ENCODE measurements around the gene HSD17B1. TPM values are rescaled to one million over a fixed set of nuclear protein-coding genes. Genes with fewer than 3 reads are reported as not detected.
A peak's percentile ranks its signal among the peaks of the same experiment; 100 is the strongest.

HSD17B1 gene
- total RNA-seq, 1 donor from 2014 or later: 1.2 TPM

DNA sequence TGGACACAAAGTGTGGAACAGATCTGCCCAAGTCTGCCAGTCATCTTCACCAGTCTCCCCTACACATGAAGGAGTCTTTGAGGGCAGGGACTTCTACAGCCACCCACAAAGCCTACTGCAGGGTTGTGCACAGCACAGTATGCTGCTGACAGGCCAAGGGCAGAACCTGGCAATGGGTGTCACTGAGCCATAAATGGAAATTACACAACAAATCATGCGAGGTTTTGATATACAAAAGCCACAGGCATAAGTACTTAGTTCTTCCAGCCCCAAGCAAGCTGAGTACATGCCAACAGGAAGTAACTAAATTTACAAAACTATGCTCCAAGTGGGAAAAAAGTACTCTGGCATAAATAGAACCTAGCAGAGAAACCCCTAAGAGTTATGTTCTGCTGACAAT, 32.6 kb downstream of the HSD17B1 start:
- DNase-seq (no peak), ATAC-seq (ENCODE audit: low read depth) (no peak)
- Mint-ChIP-seq H3K27me3 (no peaks in the 10 kb centered on the region), H3K4me1 (peaks cover 31% of the 10 kb centered on the region), H3K4me3 (no peak overlapping the region), H3K9me3 (no peaks in the 10 kb centered on the region), H3K36me3 (ENCODE audit: low read depth) (peaks cover 93% of the 10 kb centered on the region), H3K27ac (peak overlapping the region; percentile 46)
- TF ChIP-seq, protein P1, sequence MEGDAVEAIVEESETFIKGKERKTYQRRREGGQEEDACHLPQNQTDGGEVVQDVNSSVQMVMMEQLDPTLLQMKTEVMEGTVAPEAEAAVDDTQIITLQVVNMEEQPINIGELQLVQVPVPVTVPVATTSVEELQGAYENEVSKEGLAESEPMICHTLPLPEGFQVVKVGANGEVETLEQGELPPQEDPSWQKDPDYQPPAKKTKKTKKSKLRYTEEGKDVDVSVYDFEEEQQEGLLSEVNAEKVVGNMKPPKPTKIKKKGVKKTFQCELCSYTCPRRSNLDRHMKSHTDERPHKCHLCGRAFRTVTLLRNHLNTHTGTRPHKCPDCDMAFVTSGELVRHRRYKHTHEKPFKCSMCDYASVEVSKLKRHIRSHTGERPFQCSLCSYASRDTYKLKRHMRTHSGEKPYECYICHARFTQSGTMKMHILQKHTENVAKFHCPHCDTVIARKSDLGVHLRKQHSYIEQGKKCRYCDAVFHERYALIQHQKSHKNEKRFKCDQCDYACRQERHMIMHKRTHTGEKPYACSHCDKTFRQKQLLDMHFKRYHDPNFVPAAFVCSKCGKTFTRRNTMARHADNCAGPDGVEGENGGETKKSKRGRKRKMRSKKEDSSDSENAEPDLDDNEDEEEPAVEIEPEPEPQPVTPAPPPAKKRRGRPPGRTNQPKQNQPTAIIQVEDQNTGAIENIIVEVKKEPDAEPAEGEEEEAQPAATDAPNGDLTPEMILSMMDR (IDR thresholded peaks at IDR 0.05): no peak
- intact Hi-C loops (cut with micrococcal nuclease): no loop called here
- CTCF ChIA-PET: interaction anchor here (1.4 kb wide), 1 partner anchor 93 kb away, joined by 3 read pairs; no protein-coding TSS in a partner anchor
- POLR2A ChIA-PET: interaction anchor here (1.5 kb wide), 1 partner anchor 18 kb away, joined by 3 read pairs; the partner anchor contains the start of gene MLX

DNA sequence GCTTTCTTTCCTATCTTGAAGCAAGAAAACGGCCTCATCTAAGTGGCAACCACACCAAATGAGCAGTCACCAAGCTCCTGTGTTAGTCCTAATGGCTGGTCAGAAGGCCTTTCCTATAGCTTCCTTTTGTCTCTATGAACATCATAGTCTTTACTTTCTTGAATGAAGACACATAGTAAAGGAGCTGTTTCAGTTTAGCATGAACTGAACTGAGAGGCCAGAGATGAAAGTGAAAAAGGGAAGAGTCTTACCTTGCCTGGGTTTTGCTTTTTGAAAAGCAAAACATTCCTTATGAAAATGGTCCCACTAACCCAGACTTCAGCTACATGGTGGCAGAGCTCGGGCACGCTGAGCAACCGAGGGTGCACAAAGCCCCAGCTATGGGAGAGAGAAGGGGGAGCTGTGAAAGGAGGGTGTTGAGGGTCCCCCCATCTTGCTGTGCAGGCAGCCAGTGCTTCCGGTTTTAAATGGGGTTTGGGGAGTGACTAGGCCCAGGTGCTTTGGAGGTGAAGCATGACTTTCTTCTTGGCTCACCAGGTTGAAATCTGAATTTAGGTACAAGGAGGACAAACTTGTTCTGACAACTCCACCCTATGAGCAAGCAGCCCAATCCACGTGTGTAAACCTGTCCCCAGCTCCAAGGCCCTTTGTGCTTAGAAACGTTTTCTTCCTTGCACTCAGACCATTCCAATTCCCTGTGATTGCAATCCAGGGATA, 33.9 kb downstream of the HSD17B1 start:
- H3K4me3 Mint-ChIP-seq: peak overlapping the region; percentile 73
- H3K27ac Mint-ChIP-seq: peak overlapping the region; percentile 95
- intact Hi-C loops (cut with micrococcal nuclease): no loop called here
- CTCF ChIA-PET: interaction anchor here (1.4 to 2.7 kb wide), 2 partner anchors 9 to 92 kb away, joined by 3 to 10 read pairs; partner anchors contain the start of gene PSMC3IP
- DNase-seq (no peak), ATAC-seq (ENCODE audit: low read depth) (peak; percentile 56)
- peaks cover 31% of the 10 kb centered on the region for H3K4me1 Mint-ChIP-seq
- no peaks in the 10 kb centered on the region for H3K27me3 Mint-ChIP-seq
- no peaks in the 10 kb centered on the region for H3K9me3 Mint-ChIP-seq
- peaks cover 93% of the 10 kb centered on the region for H3K36me3 Mint-ChIP-seq (ENCODE audit: low read depth)
- POLR2A ChIA-PET: interaction anchor here (0.6 to 1.8 kb wide), 7 partner anchors 8 to 33 kb away, joined by 3 to 12 read pairs (median 4); partner anchors contain the start of genes MLX, PSMC3IP, RETREG3 and TUBG1
- TF ChIP-seq, protein P1 (IDR thresholded peaks at IDR 0.05): no peak

DNA sequence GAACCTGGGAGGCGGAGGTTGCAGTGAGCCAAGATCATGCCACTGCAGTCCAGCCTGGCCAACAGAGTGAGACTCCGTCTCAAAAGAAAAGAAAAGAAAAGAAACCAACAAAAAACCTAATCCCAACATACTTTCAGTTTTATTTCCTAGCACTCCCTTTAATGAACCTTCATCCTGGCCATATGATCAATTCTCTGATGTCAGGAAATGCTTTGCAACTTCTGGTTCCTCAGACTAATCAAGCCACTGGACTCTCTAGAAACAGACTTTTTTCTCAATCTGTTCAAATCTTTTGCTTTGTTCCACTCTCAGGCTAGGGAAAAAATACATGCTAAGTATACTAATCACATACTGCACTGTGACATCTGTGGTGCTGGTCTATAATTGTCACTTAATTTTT, 38.2 kb downstream of the HSD17B1 start:
- H3K4me3 Mint-ChIP-seq: no peak overlapping the region
- no peaks in the 10 kb centered on the region for H3K27me3 Mint-ChIP-seq
- H3K36me3 Mint-ChIP-seq (ENCODE audit: low read depth): peaks cover 67% of the 10 kb centered on the region
- POLR2A ChIA-PET: no interaction called here
- no peaks in the 10 kb centered on the region for H3K9me3 Mint-ChIP-seq
- TF ChIP-seq, protein P1 (IDR thresholded peaks at IDR 0.05): no peak
- peaks cover 22% of the 10 kb centered on the region for H3K4me1 Mint-ChIP-seq
- DNase-seq (no peak), ATAC-seq (ENCODE audit: low read depth) (no peak)
- intact Hi-C loops (cut with micrococcal nuclease): no loop called here
- H3K27ac Mint-ChIP-seq: no peak overlapping the region
- CTCF ChIA-PET: no interaction called here

DNA sequence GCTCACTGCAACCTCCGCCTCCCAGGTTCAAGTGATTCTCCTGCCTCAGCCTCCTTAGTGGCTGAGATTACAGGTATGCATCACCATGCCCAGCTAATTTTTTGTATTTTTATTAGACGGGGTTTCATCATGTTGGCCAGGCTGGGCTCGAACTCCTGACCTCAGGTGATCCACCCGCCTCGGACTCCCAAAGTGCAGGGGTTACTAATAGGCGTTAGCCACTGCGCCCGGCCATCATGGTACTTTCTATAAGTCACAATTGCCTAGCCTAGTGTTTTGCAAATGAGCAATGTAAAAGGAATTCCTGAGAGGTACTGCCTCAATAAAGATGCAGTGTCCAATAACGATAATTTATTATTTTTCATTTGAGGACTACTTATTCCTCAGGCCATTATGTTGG, 38.7 kb downstream of the HSD17B1 start:
- H3K36me3 Mint-ChIP-seq (ENCODE audit: low read depth): peaks cover 64% of the 10 kb centered on the region
- TF ChIP-seq, protein P1 (IDR thresholded peaks at IDR 0.05): no peak
- POLR2A ChIA-PET: no interaction called here
- H3K4me1 Mint-ChIP-seq: peaks cover 18% of the 10 kb centered on the region
- H3K27ac Mint-ChIP-seq: no peak overlapping the region
- DNase-seq: no peak
- no peaks in the 10 kb centered on the region for H3K9me3 Mint-ChIP-seq
- no peak overlapping the region for H3K4me3 Mint-ChIP-seq
- H3K27me3 Mint-ChIP-seq: no peaks in the 10 kb centered on the region
- intact Hi-C loops (cut with micrococcal nuclease): no loop called here
- CTCF ChIA-PET: no interaction called here
- ATAC-seq (ENCODE audit: low read depth): no peak

DNA sequence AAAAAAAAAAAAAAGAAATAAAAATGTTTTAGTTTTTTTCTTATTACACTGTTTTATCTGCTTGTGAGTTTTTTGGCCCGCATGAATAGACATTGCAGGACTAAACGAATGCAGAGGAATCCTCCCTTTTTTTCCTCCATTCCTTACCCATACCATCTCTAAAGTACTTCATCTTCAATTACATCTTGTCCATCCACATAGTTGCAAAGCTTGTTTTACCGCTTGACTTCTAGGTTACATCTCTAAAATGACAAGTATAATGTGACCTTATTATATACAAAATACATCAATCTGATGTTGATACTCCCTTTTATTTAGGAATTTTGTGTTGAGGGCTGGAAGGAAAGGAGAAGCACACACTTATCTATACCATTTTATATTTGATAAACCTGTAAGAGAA, 43.7 kb downstream of the HSD17B1 start:
- POLR2A ChIA-PET: interaction anchor here (1.6 kb wide), 1 partner anchor 13 kb away, joined by 5 read pairs; the partner anchor contains the start of genes RETREG3 and TUBG1
- DNase-seq (no peak), ATAC-seq (ENCODE audit: low read depth) (no peak)
- Mint-ChIP-seq H3K27me3 (no peaks in the 10 kb centered on the region), H3K4me3 (no peak overlapping the region), H3K4me1 (peaks cover 12% of the 10 kb centered on the region), H3K27ac (no peak overlapping the region), H3K36me3 (ENCODE audit: low read depth) (peaks cover 36% of the 10 kb centered on the region), H3K9me3 (no peaks in the 10 kb centered on the region)
- TF ChIP-seq, protein P1 (IDR thresholded peaks at IDR 0.05): no peak
- CTCF ChIA-PET: no interaction called here
- intact Hi-C loops (cut with micrococcal nuclease): no loop called here
